HG03432 (cell line): ENCODE results near the gene TDG.
"Not testable (repeated sequence)": the region's sequence is repeated elsewhere in the genome, so short reads cannot be mapped to it uniquely, and the experiment has no call there.

ENCODE experiments used
- ATAC-seq: cut with Tn5 transposase; IDR thresholded peaks from one replicate; pipeline ENCODE4 v1.9.1; 2021; ENCODE audit warnings: mild to moderate bottlenecking, moderate library complexity; ENCODE audit not compliant: unreplicated experiment

The TDG gene

GRCh38 chr12:104012331-104012730 lies 46.7 kb downstream of the TDG start:
- ATAC-seq: no peak

DNA sequence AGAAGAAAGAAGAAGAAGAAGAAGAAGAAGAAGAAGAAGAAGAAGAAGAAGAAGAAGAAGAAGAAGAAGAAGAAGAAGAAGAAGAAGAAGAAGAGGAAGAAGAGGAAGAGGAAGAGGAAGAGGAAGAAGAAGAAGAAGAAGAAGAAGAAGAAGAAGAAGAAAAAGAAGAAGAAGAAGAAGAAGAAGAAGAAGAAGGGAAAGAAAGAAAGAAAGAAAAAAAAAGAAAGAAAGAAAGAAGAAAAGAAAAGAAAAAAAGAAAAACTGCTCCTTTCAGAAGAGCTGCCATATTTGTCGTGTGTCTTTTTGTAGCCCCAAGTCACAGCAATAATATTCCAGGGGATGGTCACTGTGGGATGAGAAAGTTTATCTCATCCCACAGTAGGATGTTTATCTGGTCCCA lies 56.2 kb downstream of the TDG start:
- not testable (repeated sequence) for ATAC-seq

GRCh38 chr12:104022786-104023185 lies 57.1 kb downstream of the TDG start:
- ATAC-seq: no peak

GRCh38 chr12:104023710-104024109 lies 58.0 kb downstream of the TDG start:
- ATAC-seq: no peak

DNA sequence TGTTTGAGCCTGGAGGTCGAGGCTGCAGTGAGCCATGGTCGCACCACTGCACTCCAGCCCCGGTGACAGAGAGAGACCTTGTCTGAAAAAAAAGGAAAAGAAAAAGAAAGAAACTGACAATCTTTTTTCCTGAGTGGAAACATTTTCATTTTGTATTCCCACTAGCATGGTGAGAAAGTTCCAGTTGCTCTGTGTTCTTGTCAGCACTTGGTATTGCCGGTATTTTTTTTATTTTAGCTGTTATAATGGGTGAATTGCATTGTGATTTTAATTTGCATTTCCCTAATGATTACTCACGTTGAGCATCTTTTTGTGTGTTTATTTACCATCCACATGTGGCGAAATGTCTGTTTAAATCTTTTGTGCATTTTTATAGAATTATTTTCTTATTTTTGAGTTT lies 58.7 kb downstream of the TDG start:
- no peak for ATAC-seq

DNA sequence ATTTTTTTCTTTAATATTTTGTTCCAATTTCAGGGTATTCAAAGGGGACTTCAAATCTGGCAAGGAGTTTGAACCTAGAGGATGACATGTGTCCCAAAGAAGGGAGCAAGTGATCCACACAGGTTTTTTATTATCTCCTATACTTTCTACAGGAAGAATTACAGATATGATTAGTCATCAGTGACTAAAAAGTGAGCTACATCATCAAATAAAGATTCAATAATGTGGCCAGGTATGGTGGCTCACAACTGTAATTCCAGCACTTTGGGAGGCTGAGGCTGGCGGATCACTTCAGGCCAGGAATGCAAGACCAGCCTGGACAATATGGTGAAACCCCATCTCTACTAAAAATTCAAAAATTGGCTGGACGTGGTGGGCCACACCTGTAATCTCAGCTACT lies 60.1 kb downstream of the TDG start:
- no peak for ATAC-seq

DNA sequence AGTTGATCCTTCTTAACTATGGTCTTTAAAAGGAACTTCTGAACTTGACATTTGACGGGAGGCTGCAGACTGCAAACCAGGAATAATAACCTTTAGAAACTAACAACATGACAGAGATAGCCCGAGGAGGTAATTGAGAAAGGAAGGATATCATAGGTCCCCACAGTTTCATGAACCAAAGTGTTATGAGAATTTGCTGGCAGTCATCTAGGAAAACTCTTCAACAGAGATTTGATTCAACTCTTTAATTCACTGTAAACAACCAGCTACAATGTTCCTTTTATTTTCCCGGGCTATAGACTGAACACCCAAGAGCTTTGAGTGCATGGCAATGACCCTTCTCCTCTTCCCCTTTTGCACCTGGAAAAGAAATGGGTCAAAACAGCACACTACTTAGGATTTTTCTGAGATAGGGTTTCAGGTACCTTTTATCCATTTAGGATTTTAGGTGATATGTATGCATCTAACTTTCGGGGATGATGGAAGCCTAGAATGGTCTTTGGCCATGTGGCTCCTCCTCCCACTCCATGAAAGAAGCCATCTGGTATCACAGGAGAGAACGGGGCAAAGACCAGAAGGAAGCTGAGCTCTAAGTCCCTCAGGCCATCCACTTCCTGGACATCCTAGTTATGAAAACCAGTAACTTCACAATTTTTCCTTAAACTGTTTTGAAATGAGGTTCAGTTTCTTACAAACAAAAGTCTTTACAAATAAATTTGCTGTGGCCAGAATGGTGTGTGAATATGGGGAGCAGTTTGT lies 61.3 kb downstream of the TDG start:
- ATAC-seq: no peak

- ATAC-seq: not testable (repeated sequence)
These were observed 64.9 kb downstream of the TDG start for GRCh38 chr12:104030596-104030995.

- not testable (repeated sequence) for ATAC-seq
These were observed 70.5 kb downstream of the TDG start for GRCh38 chr12:104036143-104036542.
